Erythroblast (primary cell): ENCODE measurements around the gene FH.

Source experiments
- GATA1 ChIP-seq: IDR thresholded peaks from 2 replicates; pipeline ENCODE4 v1.6.1; 2011; ENCODE audit warnings: low read depth, mild to moderate bottlenecking, control low read depth, low read length, moderate library complexity
- POLR2A ChIP-seq: IDR thresholded peaks from 2 replicates; pipeline ENCODE4 v1.6.1; 2011; ENCODE audit warnings: mild to moderate bottlenecking, low read length

- TF ChIP-seq POLR2A, result no peak
- TF ChIP-seq GATA1, result no peak
Observed at GRCh38 chr1:241464985-241465384, 54.6 kb downstream of the FH start.
